GM12878 (cell line): ENCODE results near the gene NBEA. TPM values are rescaled to one million over a fixed set of nuclear protein-coding genes. Genes with fewer than 3 reads are reported as not detected.

Experiments used
- ATF7 ChIP-seq: fragments of 450-650 bp; IDR thresholded peaks from 2 replicates; pipeline ENCODE4 v1.6.1; 2016; ENCODE audit warnings: low read depth, mild to moderate bottlenecking
- BACH1 ChIP-seq: fragments of 450-650 bp; IDR thresholded peaks from 2 replicates; pipeline ENCODE4 v1.6.1; 2017; ENCODE audit warnings: mild to moderate bottlenecking, borderline replicate concordance
- EP300 ChIP-seq, 2 experiments: fragments of 150-350 bp in 1 of 2; IDR thresholded peaks; 2 replicates each; pipeline ENCODE4 v1.6.1; 2011 to 2012; ENCODE audit warnings: low read depth in 2 of 2, low read length in 2 of 2, borderline replicate concordance in 1 of 2, improper control_type of control experiment in 1 of 2, inconsistent platforms in 1 of 2; ENCODE audit not compliant: control insufficient read depth in 1 of 2
- GATAD2B ChIP-seq: fragments of 450-650 bp; conservative IDR thresholded peaks from 2 replicates; pipeline ENCODE4 v1.6.1; 2017; ENCODE audit warnings: low read depth, mild to moderate bottlenecking, moderate library complexity
- PAX5 ChIP-seq: IDR thresholded peaks from 2 replicates; pipeline ENCODE4 v1.6.1; 2011; ENCODE audit warnings: low read depth, low read length, borderline replicate concordance
- SPI1 ChIP-seq: IDR thresholded peaks from 2 replicates; pipeline ENCODE4 v1.6.1; 2011; ENCODE audit warnings: low read depth, mild to moderate bottlenecking, low read length, moderate library complexity, borderline replicate concordance; ENCODE audit not compliant: insufficient read depth
- ZZZ3 ChIP-seq: IDR thresholded peaks from 2 replicates; pipeline ENCODE4 v1.6.1; 2011; ENCODE audit warnings: low read depth; ENCODE audit not compliant: control insufficient read depth, insufficient read length
- polyA plus RNA-seq, 11 experiments: library from polyadenylated mRNA; depleted of rRNA in 4 of 11; unstranded in 6 of 11; stranded (reverse) in 5 of 11; fragments of >200 nt; fragmentation: Nextera tagmentation in 4 of 11; fragmentation: Illumina TruSeq in 1 of 11; extraction: Ambion mirVana in 4 of 11; extraction: Trizol in 1 of 11; gene quantifications; 1 replicate in 1 of 11; 2 replicates in 10 of 11; pipeline versions ENCODE4 v1.2.1 to v1.2.3, GENCODE V29; 2011 to 2016; ENCODE audit warnings: inconsistent platforms in 2 of 11, missing spikeins in 2 of 11, low read depth in 1 of 11
- total RNA-seq, 4 experiments: library from RNA; depleted of rRNA in 3 of 4; stranded (reverse); fragments of >200 nt in 3 of 4; fragmentation: Illumina TruSeq in 1 of 4; extraction: Trizol in 1 of 4; gene quantifications; 2 replicates each; pipeline versions ENCODE4 v1.2.1 to v1.2.3, GENCODE V29; 2013 to 2021
- TF ChIP-seq, protein P1 (sequence below): IDR thresholded peaks from 2 replicates; pipeline ENCODE4 v1.6.1; 2011; ENCODE audit warnings: low read depth, low read length, improper control_type of control experiment, borderline replicate concordance
- TF ChIP-seq, protein P2 (sequence below): fragments of 450-650 bp; IDR thresholded peaks from 2 replicates; pipeline ENCODE4 v1.6.1; 2017; ENCODE audit warnings: mild to moderate bottlenecking
- TF ChIP-seq, protein P3 (sequence below): fragments of 450-650 bp; conservative IDR thresholded peaks from 2 replicates; pipeline ENCODE4 v1.6.1; 2017; ENCODE audit warnings: mild to moderate bottlenecking, moderate library complexity

Gene NBEA
- total and polyA plus RNA-seq, 10 of the 15 experiments (the other 5 are each of a cell fraction or from before 2014, with no cell fraction given): 0.23 to 3.6 (median 0.55) TPM

DNA sequence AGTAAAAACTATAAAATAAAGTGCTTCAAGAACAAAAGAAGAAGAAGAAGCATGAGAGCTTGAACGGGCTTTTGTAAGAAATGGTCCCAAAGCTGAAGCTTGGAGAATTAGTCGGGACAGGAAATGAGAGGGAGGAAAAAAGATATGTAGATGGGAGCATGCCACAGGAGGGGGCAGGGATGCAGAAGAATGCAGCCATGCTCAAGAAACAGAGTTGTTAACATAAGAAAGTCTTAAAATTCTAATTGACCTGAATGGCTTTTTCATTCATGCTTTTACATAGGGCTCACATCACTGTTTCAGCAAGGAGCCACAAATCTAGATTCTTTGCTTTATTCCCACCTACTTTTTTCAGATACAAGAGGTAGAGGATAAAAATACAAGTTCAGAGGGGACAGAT lies 27.7 kb upstream of the NBEA start (continued):
- no peak for TF ChIP-seq ATF7
- no peak for TF ChIP-seq SPI1
- TF ChIP-seq PAX5: no peak
- no peak for TF ChIP-seq ZZZ3
- TF ChIP-seq, protein P1, sequence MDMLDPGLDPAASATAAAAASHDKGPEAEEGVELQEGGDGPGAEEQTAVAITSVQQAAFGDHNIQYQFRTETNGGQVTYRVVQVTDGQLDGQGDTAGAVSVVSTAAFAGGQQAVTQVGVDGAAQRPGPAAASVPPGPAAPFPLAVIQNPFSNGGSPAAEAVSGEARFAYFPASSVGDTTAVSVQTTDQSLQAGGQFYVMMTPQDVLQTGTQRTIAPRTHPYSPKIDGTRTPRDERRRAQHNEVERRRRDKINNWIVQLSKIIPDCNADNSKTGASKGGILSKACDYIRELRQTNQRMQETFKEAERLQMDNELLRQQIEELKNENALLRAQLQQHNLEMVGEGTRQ: no peak
- TF ChIP-seq GATAD2B: no peak
- TF ChIP-seq, protein P2, sequence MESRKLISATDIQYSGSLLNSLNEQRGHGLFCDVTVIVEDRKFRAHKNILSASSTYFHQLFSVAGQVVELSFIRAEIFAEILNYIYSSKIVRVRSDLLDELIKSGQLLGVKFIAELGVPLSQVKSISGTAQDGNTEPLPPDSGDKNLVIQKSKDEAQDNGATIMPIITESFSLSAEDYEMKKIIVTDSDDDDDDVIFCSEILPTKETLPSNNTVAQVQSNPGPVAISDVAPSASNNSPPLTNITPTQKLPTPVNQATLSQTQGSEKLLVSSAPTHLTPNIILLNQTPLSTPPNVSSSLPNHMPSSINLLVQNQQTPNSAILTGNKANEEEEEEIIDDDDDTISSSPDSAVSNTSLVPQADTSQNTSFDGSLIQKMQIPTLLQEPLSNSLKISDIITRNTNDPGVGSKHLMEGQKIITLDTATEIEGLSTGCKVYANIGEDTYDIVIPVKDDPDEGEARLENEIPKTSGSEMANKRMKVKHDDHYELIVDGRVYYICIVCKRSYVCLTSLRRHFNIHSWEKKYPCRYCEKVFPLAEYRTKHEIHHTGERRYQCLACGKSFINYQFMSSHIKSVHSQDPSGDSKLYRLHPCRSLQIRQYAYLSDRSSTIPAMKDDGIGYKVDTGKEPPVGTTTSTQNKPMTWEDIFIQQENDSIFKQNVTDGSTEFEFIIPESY: no peak
- no peak for TF ChIP-seq EP300 (IDR thresholded peaks at IDR 0.05; ENCODE audit: borderline replicate concordance in 1 of 2, control insufficient read depth in 1 of 2, low read depth in 2 of 2, low read length in 2 of 2)
- TF ChIP-seq, protein P3, sequence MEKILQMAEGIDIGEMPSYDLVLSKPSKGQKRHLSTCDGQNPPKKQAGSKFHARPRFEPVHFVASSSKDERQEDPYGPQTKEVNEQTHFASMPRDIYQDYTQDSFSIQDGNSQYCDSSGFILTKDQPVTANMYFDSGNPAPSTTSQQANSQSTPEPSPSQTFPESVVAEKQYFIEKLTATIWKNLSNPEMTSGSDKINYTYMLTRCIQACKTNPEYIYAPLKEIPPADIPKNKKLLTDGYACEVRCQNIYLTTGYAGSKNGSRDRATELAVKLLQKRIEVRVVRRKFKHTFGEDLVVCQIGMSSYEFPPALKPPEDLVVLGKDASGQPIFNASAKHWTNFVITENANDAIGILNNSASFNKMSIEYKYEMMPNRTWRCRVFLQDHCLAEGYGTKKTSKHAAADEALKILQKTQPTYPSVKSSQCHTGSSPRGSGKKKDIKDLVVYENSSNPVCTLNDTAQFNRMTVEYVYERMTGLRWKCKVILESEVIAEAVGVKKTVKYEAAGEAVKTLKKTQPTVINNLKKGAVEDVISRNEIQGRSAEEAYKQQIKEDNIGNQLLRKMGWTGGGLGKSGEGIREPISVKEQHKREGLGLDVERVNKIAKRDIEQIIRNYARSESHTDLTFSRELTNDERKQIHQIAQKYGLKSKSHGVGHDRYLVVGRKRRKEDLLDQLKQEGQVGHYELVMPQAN: no peak
- no peak for TF ChIP-seq BACH1
